Measurements from ENCODE around the gene SEL1L3. TPM values are rescaled to one million over a fixed set of nuclear protein-coding genes. Genes with fewer than 3 reads are reported as not detected.

SEL1L3 gene
- total RNA-seq (2021), result 44.5 and 48.3 TPM in 2 replicates
- long read RNA-seq, full-length matches to known transcripts, result 5 of 32 reads
- long read RNA-seq, partial matches to known transcripts, result 16 of 32 reads
- long read RNA-seq, other reads (novel, unspliced or antisense), result 11 of 32 reads

GRCh38 chr4:25862411-25863346 is at the start of gene SEL1L3:
TSS of gene SEL1L3 (minus strand) at chr4:25862988. CDS start at chr4:25862836, 152 bp downstream.
- DNase-seq, result peak; percentile 68
- no peak for TF ChIP-seq CTCF (conservative IDR thresholded peaks at IDR 0.05)
- no peak within 1 kb of the TSS for H3T11ph ChIP-seq (ENCODE audit: low read length)
- H3K27me3 Mint-ChIP-seq (ENCODE audit: low read depth), result peaks cover 15% of the 10 kb centered on the region
- H3K27me3 ChIP-seq (ENCODE audit: insufficient read depth, low read length), result no peaks in the 10 kb centered on the region
- H3K4me2 ChIP-seq (ENCODE audit: insufficient read depth, insufficient read length, low read length), result peak within 1 kb of the TSS; percentile 72
- H2AK5ac ChIP-seq (ENCODE audit: insufficient read length, low read length), result no peak within 1 kb of the TSS
- no peak within 1 kb of the TSS for H4K8ac ChIP-seq (replicated peaks; ENCODE audit: insufficient read length, low read depth, low read length)
- 0 out of 2 replicates have a peak within 1 kb of the TSS, but pooled peaks have one; percentile 4 for H3K14ac ChIP-seq (ENCODE audit: insufficient read depth, low read length)
- H4K91ac ChIP-seq (ENCODE audit: insufficient read length, low read depth, low read length), result no peak within 1 kb of the TSS
- no peak within 1 kb of the TSS for H2BK120ac ChIP-seq (ENCODE audit: low read depth, low read length, poor library complexity, severe bottlenecking)
- H3K18ac ChIP-seq (ENCODE audit: insufficient read length, low read depth, low read length), result peak within 1 kb of the TSS; percentile 90
- no peak within 1 kb of the TSS for H2AFZ ChIP-seq (ENCODE audit: low read length)
- H2BK20ac ChIP-seq (ENCODE audit: low read depth, low read length, poor library complexity, severe bottlenecking), result no peak within 1 kb of the TSS
- peaks cover 35 to 43% of the 10 kb centered on the region in 2 experiments for H3K4me1 Mint-ChIP-seq
- H3K9me3 ChIP-seq (ENCODE audit: control insufficient read depth, low read depth, low read length), result no peaks in the 10 kb centered on the region
- H3K79me2 ChIP-seq (ENCODE audit: insufficient read depth, low read length), result peaks cover 1% of the 10 kb centered on the region; the same call in 1 of the 2 replicates
- no peaks in the 10 kb centered on the region for H3K79me1 ChIP-seq (ENCODE audit: insufficient read depth, low read depth, low read length, poor library complexity, severe bottlenecking)
- H3K4ac ChIP-seq (ENCODE audit: low read depth, low read length), result no peak within 1 kb of the TSS
- H4K20me1 ChIP-seq (ENCODE audit: control insufficient read depth, insufficient read depth, insufficient read length), result peaks cover 2% of the 10 kb centered on the region
- H2BK12ac ChIP-seq (ENCODE audit: insufficient read length, low read depth, low read length), result no peak within 1 kb of the TSS
- H3K4me3 Mint-ChIP-seq, result peak within 1 kb of the TSS; percentile 96
- no peak within 1 kb of the TSS for H2BK5ac ChIP-seq (ENCODE audit: insufficient read length, low read length)
- peaks cover 0 to 3% of the 10 kb centered on the region in 2 experiments; a peak in 2 of 5 replicates for H3K9me3 Mint-ChIP-seq
- H3K56ac ChIP-seq (ENCODE audit: insufficient read length, low read depth, low read length), result no peak within 1 kb of the TSS
- no CpG with 5 or more reads among the region's 115 CpGs for WGBS (ENCODE audit: extremely low coverage, insufficient read length, low lambda C conversion rate)
- H4K5ac ChIP-seq (ENCODE audit: insufficient read length, low read depth, low read length), result no peak within 1 kb of the TSS
- H3K36me3 Mint-ChIP-seq (ENCODE audit: insufficient read depth in 1 of 3, low read depth in 3 of 3), result peaks cover 0 to 8% (median 2%) of the 10 kb centered on the region in 3 experiments; a peak in 4 of 7 replicates
- no peak within 1 kb of the TSS for H2BK15ac ChIP-seq (ENCODE audit: low read depth, low read length)
- no peak within 1 kb of the TSS for H3K27ac ChIP-seq (ENCODE audit: insufficient read length, low read depth, low read length)
- H3K4me1 ChIP-seq (ENCODE audit: insufficient read depth, low read length), result peaks cover 11% of the 10 kb centered on the region; the same call in 1 of the 2 replicates
- H3K27ac Mint-ChIP-seq, result peak within 1 kb of the TSS; percentile 59 to 94 (median 87)
- H3K23me2 ChIP-seq (ENCODE audit: insufficient read length, low read depth, low read length, poor library complexity, severe bottlenecking), result peaks cover 9% of the 10 kb centered on the region
- peak within 1 kb of the TSS; percentile 49 for H3K9ac ChIP-seq (ENCODE audit: extremely low read depth, insufficient read length, low read length)
- H3K23ac ChIP-seq (ENCODE audit: insufficient read length, low read depth, low read length), result no peak within 1 kb of the TSS

All from H9 (cell line).